Transverse colon (tissue), 4 donors: ENCODE results near the gene ANKRD40CL. TPM values are rescaled to one million over a fixed set of nuclear protein-coding genes. Genes with fewer than 3 reads are reported as not detected.

Experiments used
- DNase-seq: peaks from one replicate; pipeline ENCODE4 v3.0.0-alpha.2; 2019
- H3K27ac ChIP-seq, 4 donors: fragments of 200-600 bp; sonication (generic); 2 replicates each; pipeline ENCODE4 v1.5.1; 2016 to 2018; ENCODE audit warnings: inconsistent platforms in 4 of 4
- H3K27me3 ChIP-seq: fragments of 200-600 bp; sonication (generic); 2 replicates; pipeline ENCODE4 v1.5.1; 2017; ENCODE audit warnings: inconsistent platforms
- H3K36me3 ChIP-seq, 4 donors: fragments of 200-600 bp; sonication (generic); 2 replicates each; pipeline ENCODE4 v1.5.1; 2017 to 2019; ENCODE audit warnings: inconsistent platforms in 4 of 4
- H3K4me1 ChIP-seq, 4 donors: fragments of 200-600 bp; sonication (generic); 2 replicates each; pipeline ENCODE4 v1.5.1; 2017 to 2020; ENCODE audit warnings: inconsistent platforms in 4 of 4
- H3K4me3 ChIP-seq, 4 donors: fragments of 200-600 bp; sonication (generic); 1 replicate in 1 of 4; 2 replicates in 3 of 4; pipeline versions ENCODE4 v1.5.1 to v1.6.1; 2017 to 2019; ENCODE audit warnings: inconsistent platforms in 4 of 4
- H3K9me3 ChIP-seq, 2 donors: fragments of 200-600 bp; sonication (generic); 2 replicates each; pipeline ENCODE4 v1.5.1; 2017 to 2019; ENCODE audit warnings: inconsistent platforms in 2 of 2
- EP300 ChIP-seq: sonication (generic); formaldehyde crosslinking; IDR thresholded peaks from one replicate; pipeline ENCODE4 v1.6.1; 2017; ENCODE audit warnings: antibody characterized with exemption, low read depth
- POLR2A ChIP-seq: fragments of 450-650 bp; IDR thresholded peaks from one replicate; pipeline ENCODE4 v1.6.1; 2016; ENCODE audit warnings: antibody characterized with exemption, mild to moderate bottlenecking, moderate library complexity
- POLR2AphosphoS5 ChIP-seq, 3 donors: sonication (generic); formaldehyde crosslinking; IDR thresholded peaks; one replicate each; pipeline ENCODE4 v1.6.1; 2016; ENCODE audit warnings: antibody characterized with exemption in 3 of 3
- WGBS, 2 donors: methylation state at CpG; one replicate each; pipeline ENCODE4 v1.1.5; 2018; ENCODE audit warnings: low coverage in 1 of 2; 5-methylcytosine and 5-hydroxymethylcytosine counted together
- in situ Hi-C, 4 donors: fragments of 200-750 bp; cut with MboI; loops; one replicate each; pipeline versions ENCODE4 v1.15.0 to v1.15.1; 2017; ENCODE audit warnings: low sequenced_read_pairs in 3 of 4, low pct_ligation_motif_present in 1 of 4, low pct_unique_long_range_greater_than_20kb in 1 of 4
- intact Hi-C: fragments of 100-400 bp; cut with DNase I; formaldehyde crosslinking; loops from one replicate; pipeline ENCODE4 v1.15.1; 2023; ENCODE audit warnings: low total_unique reads
- total RNA-seq, 4 donors: library from RNA; depleted of rRNA; stranded (reverse); fragments of >200 nt; gene quantifications; one replicate each; pipeline ENCODE4 v1.1.0, GENCODE V29; 2016
- TF ChIP-seq, protein P1 (sequence below), 5 experiments: fragments of 200-600 bp in 3 of 5; fragments of 450-650 bp in 2 of 5; sonication (generic) in 3 of 5; IDR thresholded peaks; 1 replicate in 2 of 5; 2 replicates in 3 of 5; pipeline ENCODE4 v1.5.1; 2016 to 2017; ENCODE audit warnings: antibody characterized with exemption in 5 of 5, inconsistent platforms in 3 of 5, mild to moderate bottlenecking in 2 of 5, moderate library complexity in 1 of 5

Gene ANKRD40CL
- total RNA-seq, 4 donors from 2014 or later = 40.8 to 86.0 (median 74.9) TPM

DNA sequence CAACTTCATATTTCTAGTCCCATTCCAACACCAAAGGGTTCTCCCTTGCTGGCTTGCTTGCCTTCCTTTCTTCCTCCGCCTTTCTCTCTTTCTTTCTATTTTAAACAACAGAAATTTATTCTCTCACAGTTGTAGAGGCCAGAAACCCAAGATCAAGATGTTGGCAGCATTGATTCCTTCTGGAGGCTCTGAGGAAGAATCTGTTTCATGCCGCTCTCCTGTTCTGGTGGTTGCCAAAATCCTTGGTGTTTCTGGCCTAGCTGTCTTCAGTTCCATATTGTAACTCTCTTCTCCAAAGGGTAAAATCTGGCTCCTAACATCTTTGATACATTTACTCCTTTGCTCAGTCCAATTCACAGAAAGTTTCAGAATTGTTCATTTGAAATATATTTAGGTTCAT lies 3.0 kb upstream of the ANKRD40CL start:
- H3K4me1 ChIP-seq = peaks cover 6 to 30% (median 17%) of the 10 kb centered on the region in 4 donors
- H3K36me3 ChIP-seq = no peaks in the 10 kb centered on the region
- H3K4me3 ChIP-seq = no peak overlapping the region
- H3K27ac ChIP-seq = no peak overlapping the region
- no peaks in the 10 kb centered on the region for H3K9me3 ChIP-seq
- intact Hi-C loops (no loop called here), in situ Hi-C loops (no loop called here)
- no peak for TF ChIP-seq POLR2AphosphoS5 (IDR thresholded peaks at IDR 0.05)
- no peak for TF ChIP-seq EP300
- TF ChIP-seq POLR2A = no peak
- TF ChIP-seq, protein P1, sequence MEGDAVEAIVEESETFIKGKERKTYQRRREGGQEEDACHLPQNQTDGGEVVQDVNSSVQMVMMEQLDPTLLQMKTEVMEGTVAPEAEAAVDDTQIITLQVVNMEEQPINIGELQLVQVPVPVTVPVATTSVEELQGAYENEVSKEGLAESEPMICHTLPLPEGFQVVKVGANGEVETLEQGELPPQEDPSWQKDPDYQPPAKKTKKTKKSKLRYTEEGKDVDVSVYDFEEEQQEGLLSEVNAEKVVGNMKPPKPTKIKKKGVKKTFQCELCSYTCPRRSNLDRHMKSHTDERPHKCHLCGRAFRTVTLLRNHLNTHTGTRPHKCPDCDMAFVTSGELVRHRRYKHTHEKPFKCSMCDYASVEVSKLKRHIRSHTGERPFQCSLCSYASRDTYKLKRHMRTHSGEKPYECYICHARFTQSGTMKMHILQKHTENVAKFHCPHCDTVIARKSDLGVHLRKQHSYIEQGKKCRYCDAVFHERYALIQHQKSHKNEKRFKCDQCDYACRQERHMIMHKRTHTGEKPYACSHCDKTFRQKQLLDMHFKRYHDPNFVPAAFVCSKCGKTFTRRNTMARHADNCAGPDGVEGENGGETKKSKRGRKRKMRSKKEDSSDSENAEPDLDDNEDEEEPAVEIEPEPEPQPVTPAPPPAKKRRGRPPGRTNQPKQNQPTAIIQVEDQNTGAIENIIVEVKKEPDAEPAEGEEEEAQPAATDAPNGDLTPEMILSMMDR (IDR thresholded peaks at IDR 0.05) = no peak
- H3K27me3 ChIP-seq = no peaks in the 10 kb centered on the region
- no peak for DNase-seq
- WGBS, 2 donors = 98 to 100% methylated on average over 2 of the region's 2 CpGs

- no peak for DNase-seq
- Histone ChIP-seq H3K36me3 (no peaks in the 10 kb centered on the region), H3K4me1 (peaks cover 11 to 35% (median 21%) of the 10 kb centered on the region in 4 donors), H3K27ac (no peak overlapping the region), H3K27me3 (no peaks in the 10 kb centered on the region), H3K9me3 (no peaks in the 10 kb centered on the region), H3K4me3 (no peak overlapping the region)
- TF ChIP-seq EP300 (no peak), POLR2A (no peak), POLR2AphosphoS5 (IDR thresholded peaks at IDR 0.05) (no peak)
- TF ChIP-seq, protein P1 (IDR thresholded peaks at IDR 0.05) = no peak
- 82 to 86% methylated on average over 2 to 8 of the region's 8 CpGs for WGBS, 2 donors
- intact Hi-C loops = no loop called here
- in situ Hi-C loops = no loop called here
Observed at GRCh38 chr17:50769884-50770283, 2.6 kb upstream of the ANKRD40CL start.

- no peaks in the 10 kb centered on the region for H3K9me3 ChIP-seq
- DNase-seq = peak; percentile 95
- TF ChIP-seq, protein P1 (IDR thresholded peaks at IDR 0.05) = no peak
- TF ChIP-seq POLR2A (peak; percentile 67), EP300 (peak; percentile 80), POLR2AphosphoS5 (IDR thresholded peaks at IDR 0.05) (peak in 2 of 3 donors; percentile 77 to 79)
- in situ Hi-C loops = no loop called here
- no peaks in the 10 kb centered on the region for H3K36me3 ChIP-seq
- peak overlapping the region; percentile 84 to 93 (median 89) for H3K27ac ChIP-seq
- no peak overlapping the region for H3K4me3 ChIP-seq
- no peaks in the 10 kb centered on the region for H3K27me3 ChIP-seq
- intact Hi-C loops = no loop called here
- 49 to 73% methylated on average over 3 to 7 of the region's 7 CpGs for WGBS, 2 donors
- H3K4me1 ChIP-seq = peaks cover 19 to 50% (median 34%) of the 10 kb centered on the region in 4 donors
Observed at GRCh38 chr17:50768346-50768761, 1.0 kb upstream of the ANKRD40CL start.

GRCh38 chr17:50767030-50767429 lies 288 bp downstream of the ANKRD40CL start:
- in situ Hi-C loops = no loop called here

More at GRCh38 chr17:50767030-50767429, 288 bp downstream of the ANKRD40CL start:
- TF ChIP-seq POLR2AphosphoS5 (IDR thresholded peaks at IDR 0.05) = no peak
- Histone ChIP-seq H3K9me3 (no peaks in the 10 kb centered on the region), H3K36me3 (no peaks in the 10 kb centered on the region), H3K4me3 (peak overlapping the region in 3 of 4 donors; percentile 3 to 42 (median 24)), H3K27ac (peak overlapping the region; percentile 84 to 93 (median 89)), H3K27me3 (no peaks in the 10 kb centered on the region), H3K4me1 (peaks cover 19 to 57% (median 36%) of the 10 kb centered on the region in 4 donors)
- no peak for DNase-seq
- WGBS, 2 donors = 35 to 67% methylated on average over 2 to 7 of the region's 7 CpGs
- intact Hi-C loops = no loop called here
